ENCODE results near the gene SBK3.

- TF ChIP-seq CTCF (IDR thresholded peaks at IDR 0.05) (no peak), POLR2A (IDR thresholded peaks at IDR 0.05) (no peak)
Observed at GRCh38 chr19:55497763-55498162, 47.6 kb downstream of the SBK3 start.
